CD4-positive, alpha-beta T cell (primary cell): ENCODE data around the gene AP3S2. TPM values are rescaled to one million over a fixed set of nuclear protein-coding genes. Genes with fewer than 3 reads are reported as not detected.

ENCODE experiments used
- ATAC-seq: fragments of 200-7000 bp; cut with Tn5 transposase; one replicate; pipeline ENCODE4 v1.10.0; 2022; ENCODE audit warnings: mild to moderate bottlenecking; ENCODE audit not compliant: poor library complexity
- CTCF ChIA-PET: fragments of 350-600 bp; sonication (Branson Sonifier 250); formaldehyde crosslinking; loops from one replicate; lab custom pipeline; 2021; ENCODE audit warnings: antibody characterized with exemption, inconsistent platforms; lab: Charles Lee
- POLR2A ChIA-PET: fragments of 350-600 bp; sonication (Branson Sonifier 250); formaldehyde crosslinking; loops from one replicate; lab custom pipeline; 2021; ENCODE audit warnings: antibody characterized with exemption, inconsistent platforms; lab: Charles Lee
- DNase-seq, 14 experiments: peaks; one replicate each; pipeline ENCODE4 v3.0.0-alpha.2; 2013 to 2020; ENCODE audit warnings: mixed read lengths in 2 of 14
- H3K27ac ChIP-seq, 2 donors: one replicate each; pipeline versions ENCODE4 v1.5.1 to v1.7.0; 2013; ENCODE audit warnings: low read length in 2 of 2, low read depth in 1 of 2, mild to moderate bottlenecking in 1 of 2
- H3K27me3 ChIP-seq, 2 experiments: 1 replicate in 1 of 2; 2 replicates in 1 of 2; pipeline versions ENCODE4 v1.6.1 to v1.7.0; 2013; ENCODE audit warnings: low read length in 2 of 2, control low read depth in 1 of 2, mild to moderate bottlenecking in 1 of 2, moderate library complexity in 1 of 2; ENCODE audit not compliant: insufficient read depth in 2 of 2, control insufficient read depth in 1 of 2
- H3K36me3 ChIP-seq: one replicate; pipeline ENCODE4 v1.6.1; 2013; ENCODE audit warnings: low read length, control low read depth; ENCODE audit not compliant: insufficient read depth
- H3K4me1 ChIP-seq: one replicate; pipeline ENCODE4 v1.6.1; 2013; ENCODE audit warnings: low read length, control low read depth; ENCODE audit not compliant: insufficient read depth
- H3K4me3 ChIP-seq: one replicate; pipeline ENCODE4 v1.5.1; 2013; ENCODE audit warnings: mild to moderate bottlenecking, low read length, moderate library complexity
- H3K9me3 ChIP-seq, 2 experiments: 1 replicate in 1 of 2; 2 replicates in 1 of 2; pipeline versions ENCODE4 v1.6.1 to v1.7.0; 2013; ENCODE audit warnings: low read length in 2 of 2, mild to moderate bottlenecking in 2 of 2, control low read depth in 1 of 2, moderate library complexity in 1 of 2; ENCODE audit not compliant: control insufficient read depth in 1 of 2, insufficient read depth in 1 of 2
- H3K27ac Mint-ChIP-seq: one replicate; pipeline ENCODE4 v1.8.0; 2020; ENCODE audit warnings: mixed read lengths
- H3K27me3 Mint-ChIP-seq: one replicate; pipeline ENCODE4 v1.8.0; 2021; ENCODE audit warnings: mixed read lengths
- H3K36me3 Mint-ChIP-seq: one replicate; pipeline ENCODE4 v1.8.0; 2021; ENCODE audit warnings: low read depth, mixed read lengths
- H3K4me1 Mint-ChIP-seq: one replicate; pipeline ENCODE4 v1.8.0; 2021; ENCODE audit warnings: low read depth, mixed read lengths
- H3K4me3 Mint-ChIP-seq: one replicate; pipeline ENCODE4 v1.8.0; 2020; ENCODE audit warnings: mild to moderate bottlenecking, mixed read lengths
- H3K9me3 Mint-ChIP-seq: one replicate; pipeline ENCODE4 v1.8.0; 2020; ENCODE audit warnings: mixed read lengths
- intact Hi-C, 2 experiments: fragments of 100-400 bp; cut with DNase I in 1 of 2; cut with micrococcal nuclease in 1 of 2; formaldehyde crosslinking; loops; one replicate each; pipeline versions ENCODE4 v1.15.1 to v1.9.0; 2023 to 2025; cut with DNase I, micrococcal nuclease
- total RNA-seq, 174 experiments: library from RNA in 2 of 174; stranded (reverse) in 2 of 174; gene quantifications; one replicate each; pipeline ENCODE4 v1.2.3 and lab custom pipeline; 2021 to 2026
- TF ChIP-seq, protein P1 (sequence below): fragments of 200-600 bp; IDR thresholded peaks from one replicate; pipeline ENCODE4 v1.8.0; 2022; ENCODE audit warnings: antibody characterized with exemption, mild to moderate bottlenecking

The AP3S2 gene
- total RNA-seq, 2 experiments from 2014 or later, result 18.9 to 20.5 TPM

- H3K36me3 ChIP-seq, result no peaks in the 10 kb centered on the region
- no peaks in the 10 kb centered on the region for H3K36me3 Mint-ChIP-seq
- H3K4me1 ChIP-seq, result no peaks in the 10 kb centered on the region
- POLR2A ChIA-PET, result no interaction called here
- H3K27me3 Mint-ChIP-seq, result peaks cover 6% of the 10 kb centered on the region
- DNase-seq (no peak), ATAC-seq (no peak)
- CTCF ChIA-PET, result no interaction called here
- no peak overlapping the region for H3K27ac Mint-ChIP-seq
- no peaks in the 10 kb centered on the region for H3K9me3 Mint-ChIP-seq
- no peaks in the 10 kb centered on the region for H3K9me3 ChIP-seq
- TF ChIP-seq, protein P1, sequence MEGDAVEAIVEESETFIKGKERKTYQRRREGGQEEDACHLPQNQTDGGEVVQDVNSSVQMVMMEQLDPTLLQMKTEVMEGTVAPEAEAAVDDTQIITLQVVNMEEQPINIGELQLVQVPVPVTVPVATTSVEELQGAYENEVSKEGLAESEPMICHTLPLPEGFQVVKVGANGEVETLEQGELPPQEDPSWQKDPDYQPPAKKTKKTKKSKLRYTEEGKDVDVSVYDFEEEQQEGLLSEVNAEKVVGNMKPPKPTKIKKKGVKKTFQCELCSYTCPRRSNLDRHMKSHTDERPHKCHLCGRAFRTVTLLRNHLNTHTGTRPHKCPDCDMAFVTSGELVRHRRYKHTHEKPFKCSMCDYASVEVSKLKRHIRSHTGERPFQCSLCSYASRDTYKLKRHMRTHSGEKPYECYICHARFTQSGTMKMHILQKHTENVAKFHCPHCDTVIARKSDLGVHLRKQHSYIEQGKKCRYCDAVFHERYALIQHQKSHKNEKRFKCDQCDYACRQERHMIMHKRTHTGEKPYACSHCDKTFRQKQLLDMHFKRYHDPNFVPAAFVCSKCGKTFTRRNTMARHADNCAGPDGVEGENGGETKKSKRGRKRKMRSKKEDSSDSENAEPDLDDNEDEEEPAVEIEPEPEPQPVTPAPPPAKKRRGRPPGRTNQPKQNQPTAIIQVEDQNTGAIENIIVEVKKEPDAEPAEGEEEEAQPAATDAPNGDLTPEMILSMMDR, result no peak
- H3K4me3 ChIP-seq, result no peak overlapping the region
- H3K27me3 ChIP-seq, result peaks cover 0 to 2% of the 10 kb centered on the region in 2 experiments
- no peak overlapping the region for H3K27ac ChIP-seq
- H3K4me1 Mint-ChIP-seq, result no peaks in the 10 kb centered on the region
- intact Hi-C loops, result loop anchor here in 1 of 2 experiments (5.0 kb wide), 1 partner anchor 88 kb away; no protein-coding TSS in a partner anchor
- no peak overlapping the region for H3K4me3 Mint-ChIP-seq
These were observed 10.7 kb upstream of the AP3S2 start for GRCh38 chr15:89904519-89904918.

GRCh38 chr15:89903858-89904130, 10.0 kb upstream of the AP3S2 start:
- intact Hi-C loops, result loop anchor here in 1 of 2 experiments (5.0 kb wide), 1 partner anchor 89 kb away; no protein-coding TSS in a partner anchor
- no peak overlapping the region for H3K27ac ChIP-seq
- Mint-ChIP-seq H3K36me3 (no peaks in the 10 kb centered on the region), H3K27me3 (no peaks in the 10 kb centered on the region), H3K4me3 (no peak overlapping the region), H3K27ac (no peak overlapping the region), H3K9me3 (no peaks in the 10 kb centered on the region), H3K4me1 (no peaks in the 10 kb centered on the region)
- no peaks in the 10 kb centered on the region for H3K36me3 ChIP-seq
- DNase-seq, result no peak
- TF ChIP-seq, protein P1, result no peak
- no peaks in the 10 kb centered on the region for H3K9me3 ChIP-seq
- no peak for ATAC-seq
- ChIA-PET CTCF (no interaction called here), POLR2A (no interaction called here)
- no peaks in the 10 kb centered on the region for H3K4me1 ChIP-seq
- no peak overlapping the region for H3K4me3 ChIP-seq
- peaks cover 0 to 2% of the 10 kb centered on the region in 2 experiments for H3K27me3 ChIP-seq

- no peaks in the 10 kb centered on the region for H3K4me1 Mint-ChIP-seq
- Histone ChIP-seq H3K4me3 (no peak overlapping the region), H3K4me1 (no peaks in the 10 kb centered on the region), H3K27me3 (peaks cover 0 to 2% of the 10 kb centered on the region in 2 experiments), H3K27ac (no peak overlapping the region), H3K36me3 (no peaks in the 10 kb centered on the region), H3K9me3 (no peaks in the 10 kb centered on the region)
- DNase-seq, result no peak
- POLR2A ChIA-PET, result no interaction called here
- no peak overlapping the region for H3K27ac Mint-ChIP-seq
- H3K27me3 Mint-ChIP-seq, result no peaks in the 10 kb centered on the region
- TF ChIP-seq, protein P1, result no peak
- CTCF ChIA-PET, result no interaction called here
- H3K9me3 Mint-ChIP-seq, result no peaks in the 10 kb centered on the region
- intact Hi-C loops, result loop anchor here in 1 of 2 experiments (5.0 kb wide), 1 partner anchor 89 kb away; no protein-coding TSS in a partner anchor
- ATAC-seq, result no peak
- no peak overlapping the region for H3K4me3 Mint-ChIP-seq
- H3K36me3 Mint-ChIP-seq, result no peaks in the 10 kb centered on the region
These were observed 9.4 kb upstream of the AP3S2 start for GRCh38 chr15:89903015-89903857.
